ENCODE data around the gene ZNF185.
"Not testable (repeated sequence)": the region's sequence is repeated elsewhere in the genome, so short reads cannot be mapped to it uniquely, and the experiment has no call there.

ZNF185 gene

GRCh38 chrX:152895121-152895520, 2.7 kb upstream of the ZNF185 start:
- DNase-seq (ENCODE audit: low spot score) (no peak), FAIRE-seq (no peak)

- peak; percentile 35 for DNase-seq (ENCODE audit: low spot score)
- no peak for FAIRE-seq
Observed at GRCh38 chrX:152895724-152896420, 2.0 kb upstream of the ZNF185 start.

- FAIRE-seq = no peak
- peak; percentile 73 for DNase-seq (ENCODE audit: low spot score)
Observed at GRCh38 chrX:152896450-152896849, 1.4 kb upstream of the ZNF185 start.

GRCh38 chrX:152898442-152898841, 575 bp downstream of the ZNF185 start:
- no peak for FAIRE-seq

GRCh38 chrX:152899111-152899873, 1.4 kb downstream of the ZNF185 start:
- FAIRE-seq (no peak), DNase-seq (ENCODE audit: low spot score) (no peak)

More at GRCh38 chrX:152898442-152898841, 575 bp downstream of the ZNF185 start:
- no peak for DNase-seq (ENCODE audit: low spot score)

GRCh38 chrX:152899874-152900719, 2.2 kb downstream of the ZNF185 start:
- DNase-seq (ENCODE audit: low spot score) = no peak
- FAIRE-seq = no peak

GRCh38 chrX:152900937-152901445, 3.1 kb downstream of the ZNF185 start:
- DNase-seq (ENCODE audit: low spot score) (no peak), FAIRE-seq (no peak)

- FAIRE-seq (no peak), DNase-seq (ENCODE audit: low spot score) (no peak)
Observed at GRCh38 chrX:152901816-152902501, 4.1 kb downstream of the ZNF185 start.

GRCh38 chrX:152902502-152902820, 4.6 kb downstream of the ZNF185 start:
- DNase-seq (ENCODE audit: low spot score) = no peak
- FAIRE-seq = no peak

GRCh38 chrX:152903589-152903988, 5.7 kb downstream of the ZNF185 start:
- no peak for FAIRE-seq
- DNase-seq (ENCODE audit: low spot score) = no peak

GRCh38 chrX:152904151-152905080, 6.5 kb downstream of the ZNF185 start:
- FAIRE-seq (no peak), DNase-seq (ENCODE audit: low spot score) (peak; percentile 46)

- DNase-seq (ENCODE audit: low spot score) = no peak
- FAIRE-seq = no peak
Observed at GRCh38 chrX:152905081-152905420, 7.2 kb downstream of the ZNF185 start.

GRCh38 chrX:152907084-152907651, 9.3 kb downstream of the ZNF185 start:
- FAIRE-seq (no peak), DNase-seq (ENCODE audit: low spot score) (no peak)

- FAIRE-seq (no peak), DNase-seq (ENCODE audit: low spot score) (no peak)
Observed at GRCh38 chrX:152908486-152908885, 10.6 kb downstream of the ZNF185 start.

GRCh38 chrX:152910018-152910417, 12.2 kb downstream of the ZNF185 start:
- DNase-seq (ENCODE audit: low spot score); FAIRE-seq: not testable (repeated sequence)

- DNase-seq (ENCODE audit: low spot score) = no peak
- no peak for FAIRE-seq
Observed at GRCh38 chrX:152912106-152912505, 14.2 kb downstream of the ZNF185 start.

- FAIRE-seq = no peak
- no peak for DNase-seq (ENCODE audit: low spot score)
Observed at GRCh38 chrX:152912641-152913040, 14.8 kb downstream of the ZNF185 start.

GRCh38 chrX:152913346-152913745, 15.5 kb downstream of the ZNF185 start:
- DNase-seq (ENCODE audit: low spot score) = no peak
- FAIRE-seq = no peak

GRCh38 chrX:152913910-152914309, 16.0 kb downstream of the ZNF185 start:
- DNase-seq (ENCODE audit: low spot score) = no peak
- FAIRE-seq = no peak
